Endodermal cell (in vitro differentiated cells): ENCODE data around the gene TSPAN3. TPM values are rescaled to one million over a fixed set of nuclear protein-coding genes. Genes with fewer than 3 reads are reported as not detected.

Source experiments
- DNase-seq: peaks from one replicate; pipeline ENCODE4 v3.0.0-alpha.2; 2017
- H3K27ac ChIP-seq: 2 replicates; pipeline ENCODE4 v1.5.1; 2013; ENCODE audit warnings: mild to moderate bottlenecking, low read depth, low read length, moderate library complexity
- H3K27me3 ChIP-seq: 2 replicates; pipeline ENCODE4 v1.6.1; 2013; ENCODE audit warnings: mild to moderate bottlenecking, low read length, moderate library complexity; ENCODE audit not compliant: insufficient read depth, control insufficient read depth, poor library complexity, severe bottlenecking
- H3K36me3 ChIP-seq: 2 replicates; pipeline ENCODE4 v1.7.0; 2013; ENCODE audit warnings: mild to moderate bottlenecking, low read length, moderate library complexity; ENCODE audit not compliant: control insufficient read depth, insufficient read depth
- H3K4me1 ChIP-seq: one replicate; pipeline ENCODE4 v1.7.0; 2013; ENCODE audit warnings: low read length; ENCODE audit not compliant: control insufficient read depth, insufficient read depth
- H3K4me3 ChIP-seq: 2 replicates; pipeline ENCODE4 v1.5.1; 2013; ENCODE audit warnings: mild to moderate bottlenecking, low read length, moderate library complexity
- H3K9ac ChIP-seq: 2 replicates; pipeline ENCODE4 v1.6.1; 2013; ENCODE audit warnings: mild to moderate bottlenecking, low read length, moderate library complexity; ENCODE audit not compliant: poor library complexity, severe bottlenecking; ENCODE audit errors: extremely low read depth
- H3K9me3 ChIP-seq: 2 replicates; pipeline ENCODE4 v1.6.1; 2013; ENCODE audit warnings: mild to moderate bottlenecking, low read length, moderate library complexity; ENCODE audit not compliant: control insufficient read depth
- H3K27ac Mint-ChIP-seq: 2 replicates; pipeline ENCODE4 v1.8.0; 2020; ENCODE audit warnings: mixed read lengths
- H3K27me3 Mint-ChIP-seq: 2 replicates; pipeline ENCODE4 v1.8.0; 2021; ENCODE audit warnings: mild to moderate bottlenecking, mixed read lengths; ENCODE audit not compliant: insufficient read depth
- H3K36me3 Mint-ChIP-seq: 2 replicates; pipeline ENCODE4 v1.8.0; 2020; ENCODE audit warnings: low read depth, mixed read lengths
- H3K4me1 Mint-ChIP-seq: 2 replicates; pipeline ENCODE4 v1.8.0; 2020; ENCODE audit warnings: mixed read lengths
- H3K4me3 Mint-ChIP-seq: 2 replicates; pipeline ENCODE4 v1.8.0; 2020; ENCODE audit warnings: mild to moderate bottlenecking, moderate library complexity, mixed read lengths
- H3K9me3 Mint-ChIP-seq: 2 replicates; pipeline ENCODE4 v1.8.0; 2020; ENCODE audit warnings: mild to moderate bottlenecking, mixed read lengths
- WGBS, 2 experiments: methylation state at CpG; one replicate each; pipeline versions ENCODE4 v1.1.5 to v1.1.7; 2013; ENCODE audit warnings: missing lambda C conversion rate in 2 of 2, mixed read lengths in 1 of 2; ENCODE audit not compliant: insufficient coverage in 1 of 2, insufficient read length in 1 of 2; 5-methylcytosine and 5-hydroxymethylcytosine counted together
- total RNA-seq, 2 donors: library from RNA; stranded (reverse); fragmentation: NEBNext Ultra II Directional in 1 of 2; extraction: Animal tissue kit (Norgen Biotek cat#: 25700) in 1 of 2; gene quantifications; 2 replicates in 1 of 2; 3 replicates in 1 of 2; pipeline ENCODE4 v1.2.1, GENCODE V29; 2021
- TF ChIP-seq, protein P1 (sequence below): fragments of 200-600 bp; sonication (generic); conservative IDR thresholded peaks from 2 replicates; pipeline ENCODE4 v1.5.0; 2021; ENCODE audit warnings: antibody characterized with exemption, mild to moderate bottlenecking

The TSPAN3 gene
- total RNA-seq, 2 donors from 2014 or later = 188 to 211 TPM

DNA sequence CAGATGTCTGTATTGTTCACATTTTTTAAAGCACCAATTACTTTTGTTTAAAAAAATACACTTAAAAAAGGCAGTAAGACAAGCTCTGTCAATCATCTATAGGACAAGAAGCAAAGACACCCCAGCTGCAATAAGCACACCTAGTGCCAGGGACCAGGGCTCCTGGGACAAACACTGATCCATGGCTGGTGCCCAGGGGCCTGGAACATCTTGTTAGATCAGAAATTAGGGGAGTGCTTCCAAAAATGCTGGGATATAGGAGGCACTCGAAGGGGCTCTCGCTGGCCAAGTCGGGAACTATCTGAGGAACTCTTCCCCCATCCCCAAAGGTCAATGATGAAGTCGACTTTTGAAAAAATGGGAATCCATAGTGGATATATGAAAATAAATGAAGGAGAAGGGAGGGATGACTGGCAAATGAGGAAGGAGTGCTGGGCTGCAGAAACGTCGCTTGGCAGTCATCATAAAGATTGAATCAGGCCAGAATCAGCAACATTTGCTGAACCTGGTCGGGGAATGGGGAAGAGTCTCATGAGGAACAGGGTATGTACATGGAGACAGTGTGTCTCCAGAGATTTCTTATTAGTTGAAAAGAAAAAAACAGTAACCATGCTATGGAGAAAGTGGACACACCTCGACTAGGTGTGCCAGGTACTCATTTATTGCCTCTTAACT is 28.5 kb downstream of the TSPAN3 start:
- Mint-ChIP-seq H3K4me3 (no peak overlapping the region), H3K4me1 (no peaks in the 10 kb centered on the region), H3K36me3 (peaks cover 47% of the 10 kb centered on the region), H3K9me3 (peaks cover 11% of the 10 kb centered on the region), H3K27me3 (no peaks in the 10 kb centered on the region), H3K27ac (no peak overlapping the region)
- TF ChIP-seq, protein P1, sequence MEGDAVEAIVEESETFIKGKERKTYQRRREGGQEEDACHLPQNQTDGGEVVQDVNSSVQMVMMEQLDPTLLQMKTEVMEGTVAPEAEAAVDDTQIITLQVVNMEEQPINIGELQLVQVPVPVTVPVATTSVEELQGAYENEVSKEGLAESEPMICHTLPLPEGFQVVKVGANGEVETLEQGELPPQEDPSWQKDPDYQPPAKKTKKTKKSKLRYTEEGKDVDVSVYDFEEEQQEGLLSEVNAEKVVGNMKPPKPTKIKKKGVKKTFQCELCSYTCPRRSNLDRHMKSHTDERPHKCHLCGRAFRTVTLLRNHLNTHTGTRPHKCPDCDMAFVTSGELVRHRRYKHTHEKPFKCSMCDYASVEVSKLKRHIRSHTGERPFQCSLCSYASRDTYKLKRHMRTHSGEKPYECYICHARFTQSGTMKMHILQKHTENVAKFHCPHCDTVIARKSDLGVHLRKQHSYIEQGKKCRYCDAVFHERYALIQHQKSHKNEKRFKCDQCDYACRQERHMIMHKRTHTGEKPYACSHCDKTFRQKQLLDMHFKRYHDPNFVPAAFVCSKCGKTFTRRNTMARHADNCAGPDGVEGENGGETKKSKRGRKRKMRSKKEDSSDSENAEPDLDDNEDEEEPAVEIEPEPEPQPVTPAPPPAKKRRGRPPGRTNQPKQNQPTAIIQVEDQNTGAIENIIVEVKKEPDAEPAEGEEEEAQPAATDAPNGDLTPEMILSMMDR = no peak
- no peaks in the 10 kb centered on the region for H3K27me3 ChIP-seq
- H3K9ac ChIP-seq = no peak overlapping the region
- H3K9me3 ChIP-seq = no peaks in the 10 kb centered on the region
- H3K4me1 ChIP-seq = no peaks in the 10 kb centered on the region
- peaks cover 46% of the 10 kb centered on the region for H3K36me3 ChIP-seq
- H3K27ac ChIP-seq = no peak overlapping the region
- 93 to 96% methylated on average over 5 to 8 of the region's 8 CpGs for WGBS, 2 experiments
- DNase-seq = no peak
- no peak overlapping the region for H3K4me3 ChIP-seq

DNA sequence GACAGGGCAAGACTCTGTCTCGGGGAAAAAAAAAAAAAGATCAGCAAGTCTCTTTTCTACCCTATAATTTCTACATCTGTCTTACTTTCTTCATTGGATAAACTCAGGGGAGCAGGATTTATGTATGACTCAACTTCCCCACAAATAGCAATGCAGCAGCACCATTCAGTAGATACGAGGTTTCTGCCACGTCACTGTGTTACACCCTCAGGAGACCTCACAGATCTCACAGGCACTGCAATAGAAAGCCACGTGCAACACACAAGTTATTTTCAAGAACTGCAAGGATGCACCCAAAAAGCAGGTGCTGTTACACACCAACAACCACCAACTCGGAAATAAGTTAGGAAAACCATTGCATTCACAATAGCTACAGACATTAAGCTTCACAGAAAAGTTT is 30.2 kb downstream of the TSPAN3 start:
- Histone ChIP-seq H3K9me3 (no peaks in the 10 kb centered on the region), H3K4me3 (no peak overlapping the region), H3K36me3 (peaks cover 33% of the 10 kb centered on the region), H3K27ac (no peak overlapping the region), H3K9ac (no peak overlapping the region), H3K4me1 (no peaks in the 10 kb centered on the region), H3K27me3 (no peaks in the 10 kb centered on the region)
- Mint-ChIP-seq H3K4me3 (no peak overlapping the region), H3K36me3 (peaks cover 43% of the 10 kb centered on the region), H3K27me3 (no peaks in the 10 kb centered on the region), H3K9me3 (peaks cover 15% of the 10 kb centered on the region), H3K27ac (no peak overlapping the region), H3K4me1 (no peaks in the 10 kb centered on the region)
- no peak for DNase-seq
- TF ChIP-seq, protein P1 = no peak
- WGBS, 2 experiments = 92 to 100% methylated on average over 2 to 5 of the region's 5 CpGs

DNA sequence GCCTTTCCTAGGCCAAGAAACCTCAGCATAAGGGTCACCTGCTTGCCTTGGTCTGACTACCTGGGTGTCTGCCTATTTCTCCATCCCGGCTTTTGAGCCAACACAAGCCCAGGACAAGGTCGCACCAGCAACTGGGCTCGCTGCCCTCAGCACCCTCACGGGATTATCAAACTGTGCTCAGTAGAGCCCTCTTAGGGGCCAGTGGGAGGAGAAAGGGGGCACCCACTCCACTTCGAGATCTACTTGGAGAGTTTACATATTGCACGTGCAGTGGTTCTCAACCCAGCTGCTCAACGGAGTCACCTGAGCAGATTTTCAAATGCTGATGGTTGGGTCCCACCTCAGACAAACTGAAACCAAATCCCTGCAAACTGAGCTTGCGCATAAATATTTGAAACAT is 31.1 kb downstream of the TSPAN3 start:
- Mint-ChIP-seq H3K4me1 (no peaks in the 10 kb centered on the region), H3K27me3 (no peaks in the 10 kb centered on the region), H3K27ac (no peak overlapping the region), H3K36me3 (peaks cover 35% of the 10 kb centered on the region), H3K4me3 (no peak overlapping the region), H3K9me3 (peaks cover 15% of the 10 kb centered on the region)
- Histone ChIP-seq H3K27me3 (no peaks in the 10 kb centered on the region), H3K36me3 (peaks cover 25% of the 10 kb centered on the region), H3K4me3 (no peak overlapping the region), H3K27ac (no peak overlapping the region), H3K4me1 (no peaks in the 10 kb centered on the region), H3K9me3 (no peaks in the 10 kb centered on the region), H3K9ac (no peak overlapping the region)
- no peak for DNase-seq
- WGBS, 2 experiments = no CpG with 5 or more reads among the region's 8 CpGs
- TF ChIP-seq, protein P1 = no peak
